Neuronal stem cell (in vitro differentiated cells): Measurements from ENCODE around the gene WDR4.

Experiments used
- DNase-seq: peaks from one replicate; pipeline ENCODE4 v3.0.0-alpha.2; 2013; ENCODE audit warnings: low spot score
- H2AFZ ChIP-seq: one replicate; pipeline ENCODE4 v1.6.1; 2013; ENCODE audit warnings: mild to moderate bottlenecking, low read length, inconsistent platforms
- H2AK5ac ChIP-seq: 2 replicates; pipeline ENCODE4 v1.6.1; 2013; ENCODE audit warnings: low read depth, mild to moderate bottlenecking, inconsistent platforms, low read length, moderate library complexity, mixed read lengths
- H2BK120ac ChIP-seq: 2 replicates; pipeline ENCODE4 v1.6.1; 2013; ENCODE audit warnings: low read depth, mild to moderate bottlenecking, inconsistent platforms, low read length, moderate library complexity, mixed read lengths
- H2BK12ac ChIP-seq: one replicate; pipeline ENCODE4 v1.6.1; 2013; ENCODE audit warnings: low read length, inconsistent platforms
- H2BK15ac ChIP-seq: 2 replicates; pipeline ENCODE4 v1.6.1; 2013; ENCODE audit warnings: mild to moderate bottlenecking, low read length, inconsistent platforms, mixed read lengths
- H2BK5ac ChIP-seq: one replicate; pipeline ENCODE4 v1.6.1; 2013; ENCODE audit warnings: inconsistent platforms, mild to moderate bottlenecking, low read length, moderate library complexity
- H3K14ac ChIP-seq: one replicate; pipeline ENCODE4 v1.6.1; 2013; ENCODE audit warnings: low read length, inconsistent platforms
- H3K18ac ChIP-seq: 2 replicates; pipeline ENCODE4 v1.6.1; 2013; ENCODE audit warnings: low read length, inconsistent platforms
- H3K23ac ChIP-seq: 2 replicates; pipeline ENCODE4 v1.6.1; 2013; ENCODE audit warnings: low read depth, mild to moderate bottlenecking, mixed read lengths, low read length, inconsistent platforms; ENCODE audit not compliant: poor library complexity
- H3K27ac ChIP-seq: replicated peaks from 3 replicates; pipeline ENCODE4 v1.5.1; 2013; ENCODE audit warnings: low read length, inconsistent platforms
- H3K27me3 ChIP-seq, 3 experiments: 2 replicates each; pipeline ENCODE4 v1.6.1; 2013; ENCODE audit warnings: low read length in 3 of 3, mild to moderate bottlenecking in 2 of 3, inconsistent platforms in 1 of 3, low read depth in 1 of 3, mixed read lengths in 1 of 3, moderate library complexity in 1 of 3; ENCODE audit not compliant: control insufficient read depth in 3 of 3, insufficient read depth in 3 of 3
- H3K36me3 ChIP-seq, 2 donors: replicated peaks in 1 of 2; 2 replicates each; pipeline ENCODE4 v1.6.1; 2013; ENCODE audit warnings: low read length in 2 of 2; ENCODE audit not compliant: control insufficient read depth in 2 of 2, insufficient read depth in 2 of 2
- H3K4ac ChIP-seq: 2 replicates; pipeline ENCODE4 v1.6.1; 2013; ENCODE audit warnings: inconsistent platforms, mild to moderate bottlenecking, low read length, moderate library complexity
- H3K4me1 ChIP-seq, 2 donors: 1 replicate in 1 of 2; 2 replicates in 1 of 2; pipeline ENCODE4 v1.6.1; 2013; ENCODE audit warnings: low read length in 2 of 2, low read depth in 1 of 2; ENCODE audit not compliant: control insufficient read depth in 2 of 2, insufficient read depth in 1 of 2
- H3K4me2 ChIP-seq: one replicate; pipeline ENCODE4 v1.6.1; 2013; ENCODE audit warnings: mild to moderate bottlenecking, low read length, inconsistent platforms; ENCODE audit not compliant: insufficient read depth, poor library complexity, severe bottlenecking
- H3K4me3 ChIP-seq, 2 donors: 2 replicates each; pipeline ENCODE4 v1.5.1; 2013; ENCODE audit warnings: low read length in 2 of 2, mild to moderate bottlenecking in 2 of 2, inconsistent platforms in 1 of 2, moderate library complexity in 1 of 2
- H3K79me1 ChIP-seq: one replicate; pipeline ENCODE4 v1.6.1; 2013; ENCODE audit warnings: low read depth, mild to moderate bottlenecking, inconsistent platforms, low read length, moderate library complexity
- H3K9ac ChIP-seq: one replicate; pipeline ENCODE4 v1.6.1; 2013; ENCODE audit warnings: mild to moderate bottlenecking, low read depth, low read length, inconsistent platforms; ENCODE audit not compliant: poor library complexity
- H3K9me3 ChIP-seq, 2 donors: replicated peaks in 1 of 2; 2 replicates each; pipeline versions ENCODE3 to v1.6.1; 2013; ENCODE audit warnings: low read length in 2 of 2, mild to moderate bottlenecking in 2 of 2, inconsistent platforms in 1 of 2, low read depth in 1 of 2, mixed read lengths in 1 of 2, moderate library complexity in 1 of 2; ENCODE audit not compliant: control insufficient read depth in 2 of 2, insufficient read depth in 1 of 2
- H4K8ac ChIP-seq: one replicate; pipeline ENCODE4 v1.6.1; 2013; ENCODE audit warnings: low read depth, mild to moderate bottlenecking, inconsistent platforms, low read length, moderate library complexity
- H4K91ac ChIP-seq: one replicate; pipeline ENCODE4 v1.6.1; 2013; ENCODE audit warnings: low read length, low read depth, mild to moderate bottlenecking, inconsistent platforms; ENCODE audit not compliant: poor library complexity
- WGBS, 2 donors: extraction: QIAGEN DNeasy Blood & Tissue Kit; methylation state at CpG; one replicate each; pipeline ENCODE4 v1.1.7; 2013; ENCODE audit warnings: missing lambda C conversion rate in 2 of 2, mixed read lengths in 1 of 2; ENCODE audit not compliant: insufficient read length in 2 of 2, insufficient replicate concordance in 1 of 2; ENCODE audit errors: extremely low coverage in 2 of 2; 5-methylcytosine and 5-hydroxymethylcytosine counted together

The WDR4 gene

GRCh38 chr21:42924433-42924751, 45.1 kb upstream of the WDR4 start:
- H3K4me3 ChIP-seq, result no peak overlapping the region
- peaks cover 6 to 12% of the 10 kb centered on the region in 2 donors for H3K4me1 ChIP-seq
- peak overlapping the region; percentile 38 for H3K23ac ChIP-seq
- no peak overlapping the region for H2BK120ac ChIP-seq
- no peak overlapping the region for H2BK12ac ChIP-seq
- no peaks in the 10 kb centered on the region for H3K27me3 ChIP-seq
- no peak overlapping the region for H3K14ac ChIP-seq
- H3K9me3 ChIP-seq, result peaks cover 2 to 4% of the 10 kb centered on the region in 2 donors
- no peak overlapping the region for H4K91ac ChIP-seq
- H3K4ac ChIP-seq, result no peak overlapping the region
- H2BK5ac ChIP-seq, result no peak overlapping the region
- H3K9ac ChIP-seq, result no peak overlapping the region
- WGBS, 2 donors, result no CpG with 5 or more reads among the region's 6 CpGs
- H2AFZ ChIP-seq, result peak overlapping the region; percentile 91
- H3K36me3 ChIP-seq, result no peaks in the 10 kb centered on the region
- no peak overlapping the region for H2AK5ac ChIP-seq
- H2BK15ac ChIP-seq, result peak overlapping the region; percentile 61
- no peaks in the 10 kb centered on the region for H3K79me1 ChIP-seq
- peak overlapping the region; percentile 5 for H3K18ac ChIP-seq
- H4K8ac ChIP-seq, result no peak overlapping the region
- H3K27ac ChIP-seq, result peak overlapping the region; percentile 46
- H3K4me2 ChIP-seq, result no peak overlapping the region
- no peak for DNase-seq

- no peaks in the 10 kb centered on the region for H3K36me3 ChIP-seq
- H4K8ac ChIP-seq, result no peak overlapping the region
- peak overlapping the region; percentile 5 for H3K18ac ChIP-seq
- no peak overlapping the region for H4K91ac ChIP-seq
- peak overlapping the region; percentile 38 for H3K23ac ChIP-seq
- H3K14ac ChIP-seq, result no peak overlapping the region
- DNase-seq, result peak; percentile 81
- H3K4me2 ChIP-seq, result no peak overlapping the region
- H2BK12ac ChIP-seq, result no peak overlapping the region
- no peak overlapping the region for H3K4me3 ChIP-seq
- WGBS, 2 donors, result no CpG with 5 or more reads among the region's 18 CpGs
- H2AFZ ChIP-seq, result peak overlapping the region; percentile 91
- H3K9ac ChIP-seq, result peak overlapping the region; percentile 5
- no peaks in the 10 kb centered on the region for H3K27me3 ChIP-seq
- H2BK120ac ChIP-seq, result no peak overlapping the region
- H2AK5ac ChIP-seq, result no peak overlapping the region
- no peak overlapping the region for H2BK5ac ChIP-seq
- peak overlapping the region; percentile 46 for H3K27ac ChIP-seq
- peak overlapping the region; percentile 61 for H2BK15ac ChIP-seq
- H3K79me1 ChIP-seq, result no peaks in the 10 kb centered on the region
- H3K9me3 ChIP-seq, result peaks cover 2 to 4% of the 10 kb centered on the region in 2 donors
- no peak overlapping the region for H3K4ac ChIP-seq
- H3K4me1 ChIP-seq, result peaks cover 6 to 12% of the 10 kb centered on the region in 2 donors
These were observed 44.5 kb upstream of the WDR4 start for GRCh38 chr21:42923553-42924432.

DNA sequence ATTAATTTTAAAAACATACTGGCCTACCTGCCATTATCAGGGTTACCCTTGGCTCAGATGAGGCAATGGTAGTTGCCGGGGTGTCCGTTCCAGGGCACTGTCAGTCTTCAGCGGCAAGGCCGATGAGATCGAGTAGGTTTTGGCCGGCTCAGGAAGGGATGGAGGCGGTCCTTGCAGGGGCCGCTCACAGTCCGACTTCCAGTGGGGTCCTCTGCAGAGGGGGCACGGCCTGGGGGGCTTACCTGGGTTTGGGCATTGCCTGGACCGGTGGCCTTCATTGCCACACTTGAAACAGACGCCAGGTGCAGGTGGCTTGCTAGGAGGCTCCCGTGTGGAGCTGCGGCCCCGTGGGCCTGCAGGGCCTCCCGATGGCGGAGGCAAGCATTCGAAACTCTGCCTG, 43.6 kb upstream of the WDR4 start:
- peaks cover 6 to 12% of the 10 kb centered on the region in 2 donors for H3K4me1 ChIP-seq
- no peak overlapping the region for H3K4me2 ChIP-seq
- H3K79me1 ChIP-seq, result no peaks in the 10 kb centered on the region
- no peak overlapping the region for H2BK15ac ChIP-seq
- H3K9ac ChIP-seq, result no peak overlapping the region
- H3K9me3 ChIP-seq, result peaks cover 2 to 4% of the 10 kb centered on the region in 2 donors
- H3K4me3 ChIP-seq, result no peak overlapping the region
- no peak overlapping the region for H2AFZ ChIP-seq
- no peak overlapping the region for H3K27ac ChIP-seq
- no CpG with 5 or more reads among the region's 18 CpGs for WGBS, 2 donors
- no peak overlapping the region for H2BK120ac ChIP-seq
- H2BK5ac ChIP-seq, result no peak overlapping the region
- no peak overlapping the region for H4K91ac ChIP-seq
- no peak overlapping the region for H4K8ac ChIP-seq
- H3K4ac ChIP-seq, result no peak overlapping the region
- no peaks in the 10 kb centered on the region for H3K27me3 ChIP-seq
- H2BK12ac ChIP-seq, result no peak overlapping the region
- H3K14ac ChIP-seq, result no peak overlapping the region
- H3K23ac ChIP-seq, result peak overlapping the region; percentile 70
- H2AK5ac ChIP-seq, result no peak overlapping the region
- no peak overlapping the region for H3K18ac ChIP-seq
- DNase-seq, result no peak
- no peaks in the 10 kb centered on the region for H3K36me3 ChIP-seq

GRCh38 chr21:42921927-42922326, 42.6 kb upstream of the WDR4 start:
- no peak overlapping the region for H3K4ac ChIP-seq
- no peak overlapping the region for H2BK5ac ChIP-seq
- no peak overlapping the region for H2BK12ac ChIP-seq
- H3K4me1 ChIP-seq, result peaks cover 6 to 12% of the 10 kb centered on the region in 2 donors
- WGBS, 2 donors, result 100% methylated on average over 2 of the region's 4 CpGs; no CpG with 5 or more reads in 1 of the 2 donors
- no peak overlapping the region for H3K27ac ChIP-seq
- no peak overlapping the region for H3K4me2 ChIP-seq
- no peaks in the 10 kb centered on the region for H3K27me3 ChIP-seq
- no peak overlapping the region for H3K23ac ChIP-seq
- no peak overlapping the region for H2BK15ac ChIP-seq
- H2AK5ac ChIP-seq, result no peak overlapping the region
- no peak overlapping the region for H3K9ac ChIP-seq
- H2BK120ac ChIP-seq, result no peak overlapping the region
- H3K9me3 ChIP-seq, result no peaks in the 10 kb centered on the region
- H4K91ac ChIP-seq, result no peak overlapping the region
- DNase-seq, result no peak
- no peak overlapping the region for H3K14ac ChIP-seq
- no peaks in the 10 kb centered on the region for H3K79me1 ChIP-seq
- no peak overlapping the region for H2AFZ ChIP-seq
- H3K36me3 ChIP-seq, result no peaks in the 10 kb centered on the region
- no peak overlapping the region for H4K8ac ChIP-seq
- H3K18ac ChIP-seq, result no peak overlapping the region
- no peak overlapping the region for H3K4me3 ChIP-seq
